KMS-11 (cell line): Measurements from ENCODE around the gene OGN.

Source experiments
- H2AFZ ChIP-seq: fragments of 200-600 bp; sonication (generic); 2 replicates; pipeline ENCODE4 v1.6.1; 2016; ENCODE audit warnings: antibody characterized with exemption, mixed run types, low read depth
- H3K27ac ChIP-seq: fragments of 200-600 bp; sonication (generic); 2 replicates; pipeline ENCODE4 v1.6.1; 2016; ENCODE audit warnings: mild to moderate bottlenecking, mixed run types
- H3K27me3 ChIP-seq: fragments of 200-600 bp; sonication (generic); 2 replicates; pipeline ENCODE4 v1.6.1; 2017; ENCODE audit warnings: mild to moderate bottlenecking, low read depth, mixed run types, moderate library complexity; ENCODE audit not compliant: insufficient read depth
- H3K36me3 ChIP-seq: fragments of 200-600 bp; sonication (generic); 2 replicates; pipeline ENCODE4 v1.6.1; 2017; ENCODE audit warnings: mild to moderate bottlenecking, mixed run types; ENCODE audit not compliant: insufficient read depth
- H3K4me1 ChIP-seq: fragments of 200-600 bp; sonication (generic); 2 replicates; pipeline ENCODE4 v1.6.1; 2016; ENCODE audit warnings: mild to moderate bottlenecking, low read depth, mixed run types; ENCODE audit not compliant: poor library complexity, severe bottlenecking
- H3K4me2 ChIP-seq: fragments of 200-600 bp; sonication (generic); 2 replicates; pipeline ENCODE4 v1.7.0; 2016; ENCODE audit warnings: mild to moderate bottlenecking, mixed run types
- H3K4me3 ChIP-seq: fragments of 200-600 bp; sonication (generic); IDR thresholded peaks from 2 replicates; pipeline ENCODE4 v1.6.1; 2017; ENCODE audit warnings: low read depth, low read length, mixed read lengths; ENCODE audit not compliant: insufficient read depth
- H3K79me2 ChIP-seq: fragments of 200-600 bp; sonication (generic); 2 replicates; pipeline ENCODE4 v1.6.1; 2016; ENCODE audit warnings: low read depth, mixed run types; ENCODE audit not compliant: insufficient read depth
- H3K9ac ChIP-seq: fragments of 200-600 bp; sonication (generic); 2 replicates; pipeline ENCODE4 v1.6.1; 2016; ENCODE audit warnings: mild to moderate bottlenecking, mixed run types
- H4K20me1 ChIP-seq: fragments of 200-600 bp; sonication (generic); 2 replicates; pipeline ENCODE4 v1.6.1; 2016; ENCODE audit warnings: mild to moderate bottlenecking, mixed run types; ENCODE audit not compliant: insufficient read depth
- CTCF ChIP-seq: fragments of 200-600 bp; sonication (generic); conservative IDR thresholded peaks from 2 replicates; pipeline ENCODE4 v1.6.1; 2017; ENCODE audit warnings: low read depth, mild to moderate bottlenecking, antibody characterized with exemption, low read length, moderate library complexity, mixed read lengths

The OGN gene

DNA sequence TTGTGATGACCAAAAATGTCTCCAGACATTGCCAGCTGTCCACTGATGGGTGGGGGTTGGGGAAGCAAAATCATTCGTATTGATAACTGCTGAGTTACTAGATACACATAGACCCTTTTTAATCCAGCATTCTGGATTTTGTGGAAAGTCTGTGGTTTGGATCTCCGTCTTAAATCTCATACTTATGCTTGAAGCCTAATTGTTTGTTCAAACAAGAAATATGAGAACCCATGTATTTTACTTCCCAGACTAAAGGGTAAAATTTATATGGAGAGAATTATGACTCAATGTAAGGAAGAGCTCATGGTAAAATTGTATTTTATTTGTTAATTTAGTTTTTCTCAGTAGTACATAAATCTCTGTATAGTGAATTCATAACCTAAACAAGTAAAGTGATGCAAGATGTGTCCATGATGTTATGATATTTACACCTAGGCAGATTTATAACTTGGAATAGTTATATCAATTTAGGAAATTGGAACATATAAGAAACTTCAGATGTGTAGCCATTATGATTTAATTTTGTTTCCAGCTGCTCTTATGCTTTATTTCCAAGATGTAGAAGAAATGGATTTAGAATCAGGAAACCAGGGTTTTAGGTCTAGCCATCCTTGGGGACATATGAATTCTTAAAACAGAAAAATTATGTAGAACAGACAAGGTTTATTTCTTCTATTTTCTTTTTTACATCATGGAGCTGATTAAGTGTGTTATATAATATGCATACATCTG lies 4.5 kb upstream of the OGN start:
- Histone ChIP-seq H3K79me2 (no peaks in the 10 kb centered on the region; the same call in 1 of the 2 replicates), H3K4me3 (no peak overlapping the region), H3K27ac (no peak overlapping the region), H3K4me1 (no peaks in the 10 kb centered on the region), H3K9ac (no peak overlapping the region), H3K4me2 (no peak overlapping the region), H4K20me1 (no peaks in the 10 kb centered on the region), H2AFZ (no peak overlapping the region), H3K36me3 (no peaks in the 10 kb centered on the region), H3K27me3 (no peaks in the 10 kb centered on the region)
- no peak for TF ChIP-seq CTCF

DNA sequence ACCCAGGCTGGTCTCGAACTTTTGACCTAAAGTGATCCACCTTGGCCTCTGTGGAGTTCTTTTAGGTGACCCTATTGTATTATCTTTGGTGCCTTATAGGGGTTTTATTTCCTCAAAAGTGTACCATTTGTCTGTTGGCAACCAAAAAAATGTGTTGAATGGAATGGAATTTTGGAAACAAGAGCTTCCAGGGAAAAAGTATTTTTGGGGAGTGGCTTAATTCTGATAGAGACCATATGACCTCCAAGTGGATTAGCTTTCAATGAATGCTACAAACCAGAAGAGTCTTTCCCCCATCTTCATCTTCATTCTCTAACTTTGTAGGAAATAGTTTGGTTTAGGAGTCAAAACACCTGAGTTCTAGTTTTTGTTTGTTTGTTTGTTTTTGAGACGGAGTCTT lies 3.4 kb upstream of the OGN start:
- Histone ChIP-seq H3K27me3 (no peaks in the 10 kb centered on the region), H3K4me2 (no peak overlapping the region), H3K4me1 (no peaks in the 10 kb centered on the region), H3K4me3 (no peak overlapping the region), H2AFZ (no peak overlapping the region), H3K79me2 (no peaks in the 10 kb centered on the region; the same call in 1 of the 2 replicates), H3K9ac (no peak overlapping the region), H4K20me1 (no peaks in the 10 kb centered on the region), H3K36me3 (no peaks in the 10 kb centered on the region), H3K27ac (no peak overlapping the region)
- no peak for TF ChIP-seq CTCF

GRCh38 chr9:92406477-92406876 lies 2.1 kb upstream of the OGN start:
- no peak overlapping the region for H3K4me2 ChIP-seq
- no peak overlapping the region for H2AFZ ChIP-seq
- H3K4me1 ChIP-seq = no peaks in the 10 kb centered on the region
- TF ChIP-seq CTCF = no peak
- H3K4me3 ChIP-seq = no peak overlapping the region
- H3K36me3 ChIP-seq = no peaks in the 10 kb centered on the region
- no peak overlapping the region for H3K9ac ChIP-seq
- no peaks in the 10 kb centered on the region for H3K27me3 ChIP-seq
- no peaks in the 10 kb centered on the region for H3K79me2 ChIP-seq
- no peak overlapping the region for H3K27ac ChIP-seq
- H4K20me1 ChIP-seq = no peaks in the 10 kb centered on the region

DNA sequence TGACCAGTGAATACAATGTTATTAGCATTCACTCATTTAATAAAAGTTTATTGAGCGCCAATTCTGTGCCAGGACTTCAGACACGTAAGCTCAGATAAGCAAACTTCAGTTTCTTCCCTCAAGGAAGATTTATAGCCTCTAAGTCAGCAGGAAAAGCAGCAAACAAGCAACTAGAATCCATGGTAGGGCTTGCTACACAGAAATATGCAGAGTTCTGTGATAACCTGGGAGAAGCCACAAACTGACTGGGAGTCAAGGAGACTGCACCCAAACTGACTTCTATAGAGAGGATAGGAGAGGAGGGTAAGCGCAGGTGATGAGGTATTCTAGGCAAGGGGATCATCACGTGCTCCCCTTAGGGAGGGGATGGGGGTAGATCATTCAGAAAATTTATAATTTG lies 1.4 kb upstream of the OGN start:
- TF ChIP-seq CTCF = no peak
- Histone ChIP-seq H3K79me2 (no peaks in the 10 kb centered on the region), H4K20me1 (no peaks in the 10 kb centered on the region), H3K9ac (no peak overlapping the region), H2AFZ (no peak overlapping the region), H3K27me3 (no peaks in the 10 kb centered on the region), H3K4me2 (no peak overlapping the region), H3K27ac (no peak overlapping the region), H3K4me1 (no peaks in the 10 kb centered on the region), H3K36me3 (no peaks in the 10 kb centered on the region), H3K4me3 (no peak overlapping the region)
